HL-60 (cell line): ENCODE data around the gene COL6A3.

Experiments
- DNase-seq, 2 experiments: peaks; one replicate each; pipeline ENCODE4 v3.0.0-alpha.2; 2010 to 2020; ENCODE audit warnings: low read depth in 1 of 2, low spot score in 1 of 2
- H3K27ac ChIP-seq: fragments of 250-450 bp; sonication (Bioruptor Pico); replicated peaks from 2 replicates; pipeline ENCODE4 v1.5.1; 2020; ENCODE audit warnings: mild to moderate bottlenecking, moderate library complexity
- H3K27me3 ChIP-seq: fragments of 250-450 bp; sonication (Bioruptor Pico); 2 replicates; pipeline ENCODE4 v1.5.1; 2021; ENCODE audit warnings: mild to moderate bottlenecking, moderate library complexity; ENCODE audit not compliant: insufficient read depth, poor library complexity, severe bottlenecking
- H3K4me3 ChIP-seq: replicated peaks from 2 replicates; pipeline ENCODE4 v1.5.1; 2011; ENCODE audit warnings: mild to moderate bottlenecking, control low read depth, low read length; ENCODE audit not compliant: insufficient read depth
- GABPA ChIP-seq: IDR thresholded peaks from 2 replicates; pipeline ENCODE4 v1.6.1; 2012; ENCODE audit warnings: low read depth
- POLR2AphosphoS5 ChIP-seq: IDR thresholded peaks from 2 replicates; pipeline ENCODE4 v1.6.1; 2012; ENCODE audit warnings: low read depth
- SPI1 ChIP-seq: IDR thresholded peaks from 2 replicates; pipeline ENCODE4 v1.6.1; 2012; ENCODE audit warnings: low read depth, mild to moderate bottlenecking, borderline replicate concordance
- TF ChIP-seq, protein P1 (sequence below): IDR thresholded peaks from one replicate; pipeline ENCODE4 v1.5.1; 2011; ENCODE audit warnings: low read length, control low read depth, inconsistent platforms; ENCODE audit not compliant: insufficient read depth
- TF ChIP-seq, protein P2 (sequence below): IDR thresholded peaks from 2 replicates; pipeline ENCODE4 v1.6.1; 2012; ENCODE audit warnings: low read depth; ENCODE audit not compliant: insufficient replicate concordance

Gene COL6A3

DNA sequence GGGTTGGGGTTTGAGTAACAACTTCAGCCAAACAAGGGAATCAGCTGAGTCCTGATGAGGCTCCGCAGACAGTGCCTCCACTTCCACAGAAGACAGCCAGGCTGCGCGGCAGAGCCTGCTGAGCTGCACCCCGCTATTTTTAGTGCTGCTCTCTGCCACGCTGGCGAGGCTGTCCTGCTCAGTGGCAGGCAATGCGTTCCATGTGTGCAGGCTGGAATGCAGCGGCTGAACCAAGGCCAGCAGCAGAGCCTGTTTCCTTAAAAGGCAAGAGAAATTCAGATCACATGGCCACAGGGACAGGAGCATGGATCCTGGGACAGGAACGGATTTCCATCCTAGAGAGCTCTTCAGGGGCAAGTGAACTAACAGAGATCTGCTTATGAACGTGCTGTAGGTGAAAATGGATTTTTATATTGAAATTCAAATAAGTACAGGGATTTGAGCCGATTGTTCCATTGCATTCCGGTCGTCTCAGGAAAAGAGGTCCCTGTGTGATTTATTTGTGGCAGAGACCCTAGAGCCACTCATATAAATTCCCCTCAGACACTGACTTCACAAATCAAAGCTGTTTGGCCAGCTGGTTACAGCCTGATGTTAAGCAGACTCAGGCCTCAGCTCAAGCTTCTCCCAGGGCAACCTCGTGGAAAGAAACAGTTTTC is 98.7 kb downstream of the COL6A3 start:
- Histone ChIP-seq H3K4me3 (no peak overlapping the region), H3K27me3 (no peaks in the 10 kb centered on the region), H3K27ac (no peak overlapping the region)
- TF ChIP-seq, protein P1, sequence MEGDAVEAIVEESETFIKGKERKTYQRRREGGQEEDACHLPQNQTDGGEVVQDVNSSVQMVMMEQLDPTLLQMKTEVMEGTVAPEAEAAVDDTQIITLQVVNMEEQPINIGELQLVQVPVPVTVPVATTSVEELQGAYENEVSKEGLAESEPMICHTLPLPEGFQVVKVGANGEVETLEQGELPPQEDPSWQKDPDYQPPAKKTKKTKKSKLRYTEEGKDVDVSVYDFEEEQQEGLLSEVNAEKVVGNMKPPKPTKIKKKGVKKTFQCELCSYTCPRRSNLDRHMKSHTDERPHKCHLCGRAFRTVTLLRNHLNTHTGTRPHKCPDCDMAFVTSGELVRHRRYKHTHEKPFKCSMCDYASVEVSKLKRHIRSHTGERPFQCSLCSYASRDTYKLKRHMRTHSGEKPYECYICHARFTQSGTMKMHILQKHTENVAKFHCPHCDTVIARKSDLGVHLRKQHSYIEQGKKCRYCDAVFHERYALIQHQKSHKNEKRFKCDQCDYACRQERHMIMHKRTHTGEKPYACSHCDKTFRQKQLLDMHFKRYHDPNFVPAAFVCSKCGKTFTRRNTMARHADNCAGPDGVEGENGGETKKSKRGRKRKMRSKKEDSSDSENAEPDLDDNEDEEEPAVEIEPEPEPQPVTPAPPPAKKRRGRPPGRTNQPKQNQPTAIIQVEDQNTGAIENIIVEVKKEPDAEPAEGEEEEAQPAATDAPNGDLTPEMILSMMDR, result no peak
- TF ChIP-seq SPI1, result no peak
- TF ChIP-seq, protein P2, sequence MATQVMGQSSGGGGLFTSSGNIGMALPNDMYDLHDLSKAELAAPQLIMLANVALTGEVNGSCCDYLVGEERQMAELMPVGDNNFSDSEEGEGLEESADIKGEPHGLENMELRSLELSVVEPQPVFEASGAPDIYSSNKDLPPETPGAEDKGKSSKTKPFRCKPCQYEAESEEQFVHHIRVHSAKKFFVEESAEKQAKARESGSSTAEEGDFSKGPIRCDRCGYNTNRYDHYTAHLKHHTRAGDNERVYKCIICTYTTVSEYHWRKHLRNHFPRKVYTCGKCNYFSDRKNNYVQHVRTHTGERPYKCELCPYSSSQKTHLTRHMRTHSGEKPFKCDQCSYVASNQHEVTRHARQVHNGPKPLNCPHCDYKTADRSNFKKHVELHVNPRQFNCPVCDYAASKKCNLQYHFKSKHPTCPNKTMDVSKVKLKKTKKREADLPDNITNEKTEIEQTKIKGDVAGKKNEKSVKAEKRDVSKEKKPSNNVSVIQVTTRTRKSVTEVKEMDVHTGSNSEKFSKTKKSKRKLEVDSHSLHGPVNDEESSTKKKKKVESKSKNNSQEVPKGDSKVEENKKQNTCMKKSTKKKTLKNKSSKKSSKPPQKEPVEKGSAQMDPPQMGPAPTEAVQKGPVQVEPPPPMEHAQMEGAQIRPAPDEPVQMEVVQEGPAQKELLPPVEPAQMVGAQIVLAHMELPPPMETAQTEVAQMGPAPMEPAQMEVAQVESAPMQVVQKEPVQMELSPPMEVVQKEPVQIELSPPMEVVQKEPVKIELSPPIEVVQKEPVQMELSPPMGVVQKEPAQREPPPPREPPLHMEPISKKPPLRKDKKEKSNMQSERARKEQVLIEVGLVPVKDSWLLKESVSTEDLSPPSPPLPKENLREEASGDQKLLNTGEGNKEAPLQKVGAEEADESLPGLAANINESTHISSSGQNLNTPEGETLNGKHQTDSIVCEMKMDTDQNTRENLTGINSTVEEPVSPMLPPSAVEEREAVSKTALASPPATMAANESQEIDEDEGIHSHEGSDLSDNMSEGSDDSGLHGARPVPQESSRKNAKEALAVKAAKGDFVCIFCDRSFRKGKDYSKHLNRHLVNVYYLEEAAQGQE, result no peak
- no peak for TF ChIP-seq GABPA
- TF ChIP-seq POLR2AphosphoS5, result no peak
- DNase-seq, result no peak

DNA sequence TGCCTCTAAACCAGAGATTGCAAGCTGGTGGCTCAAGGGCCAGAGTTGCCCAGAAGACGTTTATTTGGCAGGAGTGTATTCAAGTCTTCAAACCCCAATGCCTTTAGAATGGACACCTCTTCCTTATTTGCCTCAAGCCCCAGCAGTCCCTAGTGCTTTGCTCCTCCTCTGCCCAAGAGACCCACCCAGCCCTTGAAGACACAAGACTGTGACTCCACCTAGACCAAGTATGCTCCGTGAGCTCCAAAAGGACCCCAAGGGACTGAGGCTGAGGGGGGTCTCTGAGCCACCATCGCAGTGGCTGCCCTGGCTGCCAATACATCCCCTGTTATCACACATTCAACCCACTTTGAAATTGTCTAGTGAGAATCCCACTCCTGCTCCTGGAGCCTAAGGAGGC is 99.3 kb downstream of the COL6A3 start:
- no peak overlapping the region for H3K27ac ChIP-seq
- no peak for DNase-seq
- no peaks in the 10 kb centered on the region for H3K27me3 ChIP-seq
- TF ChIP-seq, protein P1, result no peak
- TF ChIP-seq GABPA, result no peak
- no peak for TF ChIP-seq POLR2AphosphoS5
- no peak for TF ChIP-seq SPI1
- TF ChIP-seq, protein P2, result no peak
- H3K4me3 ChIP-seq, result no peak overlapping the region

DNA sequence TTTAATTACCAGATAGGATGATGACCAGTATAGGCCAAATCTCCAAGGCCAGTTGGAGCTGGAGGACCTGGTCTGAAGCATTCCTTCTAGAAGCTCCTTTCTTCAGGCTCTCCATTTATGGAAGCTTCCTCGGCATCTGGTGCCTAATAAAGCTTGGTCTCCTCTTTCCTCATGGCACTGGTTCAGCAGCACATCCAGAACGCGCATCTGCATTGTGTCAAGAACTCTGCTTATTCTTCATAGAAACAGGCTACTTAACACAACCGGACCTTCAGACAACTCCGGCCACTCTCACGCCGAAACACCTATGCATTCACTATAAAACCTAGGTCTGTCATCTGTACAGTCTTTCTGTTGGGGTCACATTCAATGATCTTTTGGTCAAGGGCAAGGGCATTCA is 99.8 kb downstream of the COL6A3 start:
- H3K27me3 ChIP-seq, result no peaks in the 10 kb centered on the region
- no peak overlapping the region for H3K27ac ChIP-seq
- no peak for DNase-seq
- TF ChIP-seq GABPA, result no peak
- TF ChIP-seq, protein P1, result no peak
- TF ChIP-seq, protein P2, result no peak
- TF ChIP-seq SPI1, result no peak
- TF ChIP-seq POLR2AphosphoS5, result no peak
- H3K4me3 ChIP-seq, result no peak overlapping the region
